Measurements from ENCODE around the gene ITGA4. TPM values are rescaled to one million over a fixed set of nuclear protein-coding genes. Genes with fewer than 3 reads are reported as not detected.

ITGA4 gene
- total and polyA plus RNA-seq, 8 donors = 0.15 to 5.8 (median 0.84) TPM

DNA sequence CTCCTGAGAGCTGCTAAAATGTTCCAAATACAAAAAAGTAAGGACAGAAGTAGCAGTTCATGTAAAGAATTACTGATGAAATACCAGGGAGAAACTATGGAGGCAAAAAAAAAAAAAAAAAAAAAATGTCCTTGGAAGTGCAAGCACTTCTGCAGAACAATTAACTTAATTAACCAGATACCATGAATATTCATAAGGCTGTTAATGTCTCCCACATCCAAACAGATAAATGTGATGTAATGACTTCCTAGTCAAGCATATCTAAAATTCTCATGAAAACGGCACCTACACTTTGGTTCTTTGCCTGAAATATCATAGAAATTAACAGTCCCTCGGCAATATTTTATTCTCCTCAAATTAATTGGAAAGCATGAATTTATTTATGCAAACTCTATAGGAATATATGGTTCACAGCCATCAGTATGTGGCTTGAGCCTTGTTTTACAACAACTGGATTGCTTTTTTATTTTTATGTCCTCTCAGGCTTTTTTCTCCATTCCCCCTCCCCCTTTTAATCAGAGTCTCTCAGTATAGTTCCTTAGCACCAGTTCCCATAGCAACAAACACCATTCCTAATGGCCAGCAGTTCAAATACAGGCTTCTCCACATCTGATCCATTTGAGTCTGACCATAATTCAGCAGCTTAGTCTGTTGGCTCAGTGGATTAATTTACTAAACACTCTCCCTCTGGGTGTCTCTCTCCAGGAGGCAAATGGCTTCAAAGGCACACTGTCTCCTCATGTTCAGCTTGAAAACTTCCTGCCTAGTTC, 97.1 kb downstream of the ITGA4 start:
- H3K4me3 ChIP-seq = no peak overlapping the region
- TF ChIP-seq, protein P1, sequence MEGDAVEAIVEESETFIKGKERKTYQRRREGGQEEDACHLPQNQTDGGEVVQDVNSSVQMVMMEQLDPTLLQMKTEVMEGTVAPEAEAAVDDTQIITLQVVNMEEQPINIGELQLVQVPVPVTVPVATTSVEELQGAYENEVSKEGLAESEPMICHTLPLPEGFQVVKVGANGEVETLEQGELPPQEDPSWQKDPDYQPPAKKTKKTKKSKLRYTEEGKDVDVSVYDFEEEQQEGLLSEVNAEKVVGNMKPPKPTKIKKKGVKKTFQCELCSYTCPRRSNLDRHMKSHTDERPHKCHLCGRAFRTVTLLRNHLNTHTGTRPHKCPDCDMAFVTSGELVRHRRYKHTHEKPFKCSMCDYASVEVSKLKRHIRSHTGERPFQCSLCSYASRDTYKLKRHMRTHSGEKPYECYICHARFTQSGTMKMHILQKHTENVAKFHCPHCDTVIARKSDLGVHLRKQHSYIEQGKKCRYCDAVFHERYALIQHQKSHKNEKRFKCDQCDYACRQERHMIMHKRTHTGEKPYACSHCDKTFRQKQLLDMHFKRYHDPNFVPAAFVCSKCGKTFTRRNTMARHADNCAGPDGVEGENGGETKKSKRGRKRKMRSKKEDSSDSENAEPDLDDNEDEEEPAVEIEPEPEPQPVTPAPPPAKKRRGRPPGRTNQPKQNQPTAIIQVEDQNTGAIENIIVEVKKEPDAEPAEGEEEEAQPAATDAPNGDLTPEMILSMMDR (IDR thresholded peaks at IDR 0.05) = no peak
- FAIRE-seq = no peak
- no peak overlapping the region for H3K27ac ChIP-seq
- H3K9me3 ChIP-seq = no peaks in the 10 kb centered on the region
- 50 to 72% methylated on average over 2 of the region's 2 CpGs for WGBS, 2 donors
- no peak for DNase-seq
- no peaks in the 10 kb centered on the region for H3K36me3 ChIP-seq
- intact Hi-C loops (cut with DNase I) = no loop called here
- ATAC-seq = peak in 2 of 4 donors; percentile 40 to 42
- H3K4me1 ChIP-seq = no peaks in the 10 kb centered on the region
- no peaks in the 10 kb centered on the region for H3K27me3 ChIP-seq

DNA sequence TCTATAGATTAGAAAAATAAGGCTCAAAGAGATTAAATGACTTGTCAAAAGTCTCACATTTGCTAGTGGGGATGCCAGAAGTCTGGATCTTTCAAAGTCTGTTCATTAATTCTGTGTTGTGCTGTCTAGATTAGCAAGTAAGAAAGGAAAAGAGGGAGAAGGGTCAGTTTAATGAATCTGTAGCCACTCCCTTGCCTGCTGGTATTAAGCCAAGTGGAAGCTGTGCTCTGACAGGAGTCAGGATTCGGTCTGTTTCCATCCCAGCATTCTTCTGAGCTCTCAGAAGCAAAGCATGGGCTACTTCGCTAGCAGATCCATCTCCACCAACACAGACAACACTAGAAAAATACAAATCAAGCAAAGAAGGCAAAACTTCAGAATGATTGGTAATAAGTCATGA, 101.2 kb downstream of the ITGA4 start:
- Histone ChIP-seq H3K27ac (no peak overlapping the region), H3K4me1 (no peaks in the 10 kb centered on the region), H3K27me3 (no peaks in the 10 kb centered on the region), H3K36me3 (no peaks in the 10 kb centered on the region), H3K9me3 (no peaks in the 10 kb centered on the region), H3K4me3 (no peak overlapping the region)
- no peak for DNase-seq
- no peak for ATAC-seq
- TF ChIP-seq, protein P1 (IDR thresholded peaks at IDR 0.05) = no peak
- intact Hi-C loops (cut with DNase I) = no loop called here
- FAIRE-seq = no peak
- 79 to 84% methylated on average over 2 of the region's 2 CpGs for WGBS, 2 donors

DNA sequence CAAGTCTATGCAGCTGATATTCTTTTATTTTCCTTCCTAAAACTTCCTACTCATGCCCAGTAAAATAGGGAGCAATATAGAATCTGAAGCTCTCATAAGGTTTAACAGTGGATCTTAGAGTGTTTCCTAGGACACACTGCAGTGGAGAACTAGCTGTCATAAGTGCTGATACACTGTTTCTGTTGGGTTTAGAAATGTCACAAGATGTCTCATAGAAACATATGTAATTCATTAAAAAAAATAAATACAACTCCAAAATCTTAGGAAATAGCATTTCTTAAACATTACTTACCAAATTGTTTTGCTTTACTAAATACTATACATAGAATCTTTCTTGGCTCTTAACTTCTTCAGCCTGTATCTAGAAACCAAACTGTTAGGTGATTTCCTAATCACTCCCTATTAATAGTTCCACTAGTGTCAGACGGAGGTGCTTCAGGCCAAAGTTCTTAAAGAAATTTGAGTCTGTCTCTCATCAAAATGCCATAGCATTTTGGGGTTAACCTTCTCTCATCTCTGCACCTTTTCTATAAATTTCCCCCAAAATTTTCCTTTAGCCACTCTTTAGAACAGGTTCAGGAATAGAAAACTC, 106.0 kb downstream of the ITGA4 start:
- no peak overlapping the region for H3K4me3 ChIP-seq
- no peaks in the 10 kb centered on the region for H3K4me1 ChIP-seq
- H3K36me3 ChIP-seq = no peaks in the 10 kb centered on the region
- H3K9me3 ChIP-seq = no peaks in the 10 kb centered on the region
- intact Hi-C loops (cut with DNase I) = no loop called here
- no peak for DNase-seq
- no peaks in the 10 kb centered on the region for H3K27me3 ChIP-seq
- 60 to 67% methylated on average over 1 of the region's 1 CpG for WGBS, 2 donors
- no peak overlapping the region for H3K27ac ChIP-seq
- TF ChIP-seq, protein P1 (IDR thresholded peaks at IDR 0.05) = no peak
- ATAC-seq = no peak
- FAIRE-seq = no peak

DNA sequence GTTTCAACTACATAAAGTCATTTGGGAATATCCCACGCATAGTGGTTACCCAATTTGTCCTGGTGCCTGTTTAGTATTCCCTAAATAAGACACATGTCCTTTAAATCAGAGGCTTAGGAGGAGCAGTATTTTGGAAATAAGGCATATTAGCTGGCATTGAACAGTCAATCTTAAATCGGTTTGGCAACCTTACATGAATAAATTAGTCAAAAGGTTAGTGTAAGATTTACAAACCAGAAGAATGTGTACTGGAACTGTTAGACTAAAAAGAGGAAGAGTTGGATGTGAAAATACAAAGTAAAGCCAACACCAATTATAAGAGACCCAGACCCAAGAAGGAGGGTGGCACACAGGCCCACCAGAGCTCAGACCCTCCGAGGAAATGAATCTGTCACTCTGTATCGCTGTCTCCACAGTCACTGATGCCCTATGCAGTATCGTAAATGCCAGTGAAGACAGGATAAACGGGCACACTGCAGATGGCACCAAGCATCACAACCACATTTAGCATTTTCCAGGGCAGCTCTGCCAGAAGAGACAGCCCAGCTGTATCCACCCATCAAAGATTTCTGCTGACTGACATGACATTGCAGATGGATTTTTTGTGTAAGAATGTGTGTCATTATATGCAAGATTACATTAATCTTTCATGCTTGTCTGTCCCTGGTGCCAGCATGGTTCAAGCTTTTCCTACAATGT, 109.3 kb downstream of the ITGA4 start:
- no peak overlapping the region for H3K4me3 ChIP-seq
- H3K4me1 ChIP-seq = no peaks in the 10 kb centered on the region
- DNase-seq = no peak
- TF ChIP-seq, protein P1 (IDR thresholded peaks at IDR 0.05) = no peak
- no peaks in the 10 kb centered on the region for H3K36me3 ChIP-seq
- no peak overlapping the region for H3K27ac ChIP-seq
- no peaks in the 10 kb centered on the region for H3K9me3 ChIP-seq
- intact Hi-C loops (cut with DNase I) = no loop called here
- no peaks in the 10 kb centered on the region for H3K27me3 ChIP-seq
- FAIRE-seq = no peak
- WGBS, 2 donors = 69 to 88% methylated on average over 6 of the region's 6 CpGs
- ATAC-seq = no peak

Data from pancreas (tissue), 10 donors.